ENCODE measurements around the gene PTMS.
A peak's percentile ranks its signal among the peaks of the same experiment; 100 is the strongest.
"Not testable (repeated sequence)": the region's sequence is repeated elsewhere in the genome, so short reads cannot be mapped to it uniquely, and the experiment has no call there.

PTMS gene

GRCh38 chr12:6725350-6725749, 40.8 kb upstream of the PTMS start:
- POLR2A ChIA-PET: interaction anchor here (1.3 to 3.2 kb wide), 7 partner anchors 8 to 142 kb away, joined by 3 to 91 read pairs (median 22); partner anchors contain the start of genes MLF2, PTMS, TPI1 and ZNF384

GRCh38 chr12:6729186-6729585, 37.0 kb upstream of the PTMS start:
- POLR2A ChIA-PET: interaction anchor here (1.1 kb wide), 1 partner anchor 40 kb away, joined by 3 read pairs; the partner anchor contains the start of gene ZNF384
- no peak for DNase-seq (ENCODE audit: extremely low spot score)
- CTCF ChIA-PET: no interaction called here
- TF ChIP-seq SP1 (IDR thresholded peaks at IDR 0.05) (no peak), TARDBP (IDR thresholded peaks at IDR 0.05) (no peak), CTBP1 (IDR thresholded peaks at IDR 0.05; ENCODE audit: borderline replicate concordance) (no peak)

More at GRCh38 chr12:6725350-6725749, 40.8 kb upstream of the PTMS start:
- TF ChIP-seq ELF4 (IDR thresholded peaks at IDR 0.05) (no peak), PKNOX1 (IDR thresholded peaks at IDR 0.05) (no peak), BHLHE40 (IDR thresholded peaks at IDR 0.05; ENCODE audit: borderline replicate concordance) (no peak), SP1 (IDR thresholded peaks at IDR 0.05) (no peak), CTBP1 (IDR thresholded peaks at IDR 0.05; ENCODE audit: borderline replicate concordance) (no peak), FOXA1 (IDR thresholded peaks at IDR 0.05) (no peak), NFRKB (IDR thresholded peaks at IDR 0.05) (no peak), LEF1 (IDR thresholded peaks at IDR 0.05; ENCODE audit: borderline replicate concordance) (no peak), TARDBP (IDR thresholded peaks at IDR 0.05) (no peak)
- no peak for DNase-seq (ENCODE audit: extremely low spot score)
- CTCF ChIA-PET: no interaction called here

GRCh38 chr12:6730169-6730568, 36.0 kb upstream of the PTMS start:
- ChIA-PET CTCF (no interaction called here), POLR2A (interaction anchor here (1.1 to 1.6 kb wide), 2 partner anchors 23 to 41 kb away, joined by 3 to 7 read pairs; partner anchors contain the start of genes MLF2 and ZNF384)
- no peak for DNase-seq (ENCODE audit: extremely low spot score)

GRCh38 chr12:6734506-6735387, 31.4 kb upstream of the PTMS start:
- TF ChIP-seq FOXA1 (IDR thresholded peaks at IDR 0.05) (no peak), SP1 (IDR thresholded peaks at IDR 0.05) (no peak), LEF1 (IDR thresholded peaks at IDR 0.05; ENCODE audit: borderline replicate concordance) (no peak), HDGF (IDR thresholded peaks at IDR 0.05; ENCODE audit: borderline replicate concordance) (no peak)
- POLR2A ChIA-PET: interaction anchor here (1.2 to 4.8 kb wide), 2 partner anchors 11 to 18 kb away, joined by 5 to 18 read pairs; partner anchors contain the start of gene MLF2
- CTCF ChIA-PET: interaction anchor here (0.6 to 1.6 kb wide), 3 partner anchors 18 to 382 kb away, joined by 3 to 7 read pairs (median 3); partner anchors contain the start of genes MLF2 and PTMS
- DNase-seq (ENCODE audit: extremely low spot score): no peak

More at GRCh38 chr12:6730169-6730568, 36.0 kb upstream of the PTMS start:
- no peak for TF ChIP-seq LEF1 (IDR thresholded peaks at IDR 0.05; ENCODE audit: borderline replicate concordance)
- TF ChIP-seq L3MBTL2 (conservative IDR thresholded peaks at IDR 0.05): no peak
- no peak for TF ChIP-seq ZNF384 (IDR thresholded peaks at IDR 0.05)
- TF ChIP-seq SP1 (IDR thresholded peaks at IDR 0.05): no peak
- no peak for TF ChIP-seq TARDBP (IDR thresholded peaks at IDR 0.05)
- no peak for TF ChIP-seq HDGF (IDR thresholded peaks at IDR 0.05; ENCODE audit: borderline replicate concordance)
- TF ChIP-seq NFRKB (IDR thresholded peaks at IDR 0.05): no peak
- TF ChIP-seq SUZ12 (IDR thresholded peaks at IDR 0.05): no peak
- TF ChIP-seq PKNOX1 (IDR thresholded peaks at IDR 0.05): no peak
- TF ChIP-seq CTBP1 (IDR thresholded peaks at IDR 0.05; ENCODE audit: borderline replicate concordance): no peak
- TF ChIP-seq FOXM1 (IDR thresholded peaks at IDR 0.05; ENCODE audit: borderline replicate concordance): no peak
- TF ChIP-seq ELF4 (IDR thresholded peaks at IDR 0.05): no peak
- TF ChIP-seq FOXK2 (IDR thresholded peaks at IDR 0.05): no peak
- no peak for TF ChIP-seq ARNT (IDR thresholded peaks at IDR 0.05)
- no peak for TF ChIP-seq FOXA1 (IDR thresholded peaks at IDR 0.05)
- no peak for TF ChIP-seq BHLHE40 (IDR thresholded peaks at IDR 0.05; ENCODE audit: borderline replicate concordance)

GRCh38 chr12:6735448-6736191, 30.5 kb upstream of the PTMS start:
- TF ChIP-seq ELF4 (IDR thresholded peaks at IDR 0.05) (no peak), HDGF (IDR thresholded peaks at IDR 0.05; ENCODE audit: borderline replicate concordance) (no peak), BHLHE40 (IDR thresholded peaks at IDR 0.05; ENCODE audit: borderline replicate concordance) (no peak), ZNF384 (IDR thresholded peaks at IDR 0.05) (no peak), L3MBTL2 (conservative IDR thresholded peaks at IDR 0.05) (no peak), SUZ12 (IDR thresholded peaks at IDR 0.05) (no peak), PKNOX1 (IDR thresholded peaks at IDR 0.05) (no peak)
- peak; percentile 63 for DNase-seq (ENCODE audit: extremely low spot score)
- POLR2A ChIA-PET: interaction anchor here (1.2 to 4.8 kb wide), 3 partner anchors 11 to 17 kb away, joined by 4 to 18 read pairs (median 5); partner anchors contain the start of genes COPS7A and MLF2
- CTCF ChIA-PET: no interaction called here

GRCh38 chr12:6736754-6737153, 29.4 kb upstream of the PTMS start:
- ChIA-PET POLR2A (interaction anchor here (1.3 to 4.8 kb wide), 3 partner anchors 13 to 88 kb away, joined by 4 to 18 read pairs (median 6); partner anchors contain the start of genes COPS7A and MLF2), CTCF (interaction anchor here (1.4 kb wide), 1 partner anchor 88 kb away, joined by 3 read pairs; no protein-coding TSS in a partner anchor)
- no peak for DNase-seq (ENCODE audit: extremely low spot score)
- TF ChIP-seq HDGF (IDR thresholded peaks at IDR 0.05; ENCODE audit: borderline replicate concordance) (no peak), ELF4 (IDR thresholded peaks at IDR 0.05) (no peak), NFRKB (IDR thresholded peaks at IDR 0.05) (no peak), CTBP1 (IDR thresholded peaks at IDR 0.05; ENCODE audit: borderline replicate concordance) (no peak), FOXK2 (IDR thresholded peaks at IDR 0.05) (no peak), BHLHE40 (IDR thresholded peaks at IDR 0.05; ENCODE audit: borderline replicate concordance) (no peak)

- POLR2A ChIA-PET: not testable (repeated sequence)
Observed at GRCh38 chr12:6742080-6742479, 24.1 kb upstream of the PTMS start.

More at GRCh38 chr12:6742080-6742479, 24.1 kb upstream of the PTMS start:
- CTCF ChIA-PET; DNase-seq (ENCODE audit: extremely low spot score): not testable (repeated sequence)

Data from HEK293T (cell line).